Measurements from ENCODE around the gene CD14.
"Not testable (repeated sequence)": the region's sequence is repeated elsewhere in the genome, so short reads cannot be mapped to it uniquely, and the experiment has no call there.

Gene CD14

GRCh38 chr5:140635291-140636257 lies 2.6 kb upstream of the CD14 start:
- DNase-seq (ENCODE audit: low read depth in 2 of 2): no peak

GRCh38 chr5:140634103-140634502 lies 1.1 kb upstream of the CD14 start:
- no peak for DNase-seq (ENCODE audit: low read depth in 2 of 2)

- no peak for DNase-seq (ENCODE audit: low read depth in 2 of 2)
Measured at GRCh38 chr5:140633501-140633900, 526 bp upstream of the CD14 start.

GRCh38 chr5:140632366-140633020 lies 482 bp downstream of the CD14 start:
- peak; percentile 20 to 31 for DNase-seq (ENCODE audit: low read depth in 2 of 2)

- DNase-seq (ENCODE audit: low read depth in 2 of 2): no peak
Measured at GRCh38 chr5:140631831-140632365, 1.1 kb downstream of the CD14 start.

- DNase-seq (ENCODE audit: low read depth in 2 of 2): no peak
Measured at GRCh38 chr5:140631036-140631417, 1.9 kb downstream of the CD14 start.

GRCh38 chr5:140630292-140631035 lies 2.5 kb downstream of the CD14 start:
- no peak for DNase-seq (ENCODE audit: low read depth in 2 of 2)

- DNase-seq (ENCODE audit: low read depth in 2 of 2): no peak
Measured at GRCh38 chr5:140628711-140629110, 4.3 kb downstream of the CD14 start.

- no peak for DNase-seq (ENCODE audit: low read depth in 2 of 2)
Measured at GRCh38 chr5:140627972-140628371, 5.0 kb downstream of the CD14 start.

- not testable (repeated sequence) for DNase-seq (ENCODE audit: low read depth in 2 of 2)
Measured at GRCh38 chr5:140624886-140625285, 8.1 kb downstream of the CD14 start.

- DNase-seq (ENCODE audit: low read depth in 2 of 2): not testable (repeated sequence)
Measured at GRCh38 chr5:140623061-140623460, 9.9 kb downstream of the CD14 start.

GRCh38 chr5:140622301-140622700 lies 10.7 kb downstream of the CD14 start:
- DNase-seq (ENCODE audit: low read depth in 2 of 2): no peak

GRCh38 chr5:140611020-140611521 lies 21.9 kb downstream of the CD14 start:
- DNase-seq (ENCODE audit: low read depth in 2 of 2): no peak

- no peak for DNase-seq (ENCODE audit: low read depth in 2 of 2)
Measured at GRCh38 chr5:140609126-140609525, 23.8 kb downstream of the CD14 start.

GRCh38 chr5:140608722-140609121 lies 24.3 kb downstream of the CD14 start:
- no peak for DNase-seq (ENCODE audit: low read depth in 2 of 2)

GRCh38 chr5:140607031-140607430 lies 25.9 kb downstream of the CD14 start:
- no peak for DNase-seq (ENCODE audit: low read depth in 2 of 2)

- DNase-seq (ENCODE audit: low read depth in 2 of 2): no peak
Measured at GRCh38 chr5:140605879-140606278, 27.1 kb downstream of the CD14 start.

- DNase-seq (ENCODE audit: low read depth in 2 of 2): no peak
Measured at GRCh38 chr5:140603734-140604133, 29.2 kb downstream of the CD14 start.

GRCh38 chr5:140603446-140603698 lies 29.6 kb downstream of the CD14 start:
- DNase-seq (ENCODE audit: low read depth in 2 of 2): not testable (repeated sequence)

- DNase-seq (ENCODE audit: low read depth in 2 of 2): no peak
Measured at GRCh38 chr5:140602147-140602546, 30.8 kb downstream of the CD14 start.

GRCh38 chr5:140600096-140600495 lies 32.9 kb downstream of the CD14 start:
- no peak for DNase-seq (ENCODE audit: low read depth in 2 of 2)

GRCh38 chr5:140598836-140599235 lies 34.1 kb downstream of the CD14 start:
- DNase-seq (ENCODE audit: low read depth in 2 of 2): no peak
